Central memory CD8-positive, alpha-beta T cell (primary cell): ENCODE measurements around the gene HCCS.

Experiments
- ATAC-seq: fragments of 150-1000 bp; cut with Tn5 transposase; replicated peaks from 2 replicates; pipeline ENCODE4 v1.10.0; 2022; ENCODE audit warnings: mild to moderate bottlenecking, moderate FRiP score, moderate number of reproducible peaks; ENCODE audit not compliant: poor library complexity, severe bottlenecking; ENCODE audit errors: extremely low read depth
- DNase-seq, 2 donors: peaks; one replicate each; pipeline ENCODE4 v3.0.0; 2021; ENCODE audit warnings: low spot score in 2 of 2
- H3K27ac Mint-ChIP-seq: one replicate; pipeline ENCODE4 v1.8.0; 2022; ENCODE audit warnings: low read depth, mild to moderate bottlenecking, moderate library complexity, mixed read lengths
- H3K27me3 Mint-ChIP-seq: one replicate; pipeline ENCODE4 v1.8.0; 2022; ENCODE audit warnings: mixed read lengths
- H3K36me3 Mint-ChIP-seq: one replicate; pipeline ENCODE4 v1.8.0; 2022; ENCODE audit warnings: mild to moderate bottlenecking, moderate library complexity, mixed read lengths; ENCODE audit not compliant: insufficient read depth
- H3K4me1 Mint-ChIP-seq: one replicate; pipeline ENCODE4 v1.8.0; 2022; ENCODE audit warnings: mixed read lengths
- H3K4me3 Mint-ChIP-seq: one replicate; pipeline ENCODE4 v1.8.0; 2022; ENCODE audit warnings: mild to moderate bottlenecking, moderate library complexity, mixed read lengths
- H3K9me3 Mint-ChIP-seq: one replicate; pipeline ENCODE4 v1.8.0; 2022; ENCODE audit warnings: mixed read lengths

Gene HCCS

DNA sequence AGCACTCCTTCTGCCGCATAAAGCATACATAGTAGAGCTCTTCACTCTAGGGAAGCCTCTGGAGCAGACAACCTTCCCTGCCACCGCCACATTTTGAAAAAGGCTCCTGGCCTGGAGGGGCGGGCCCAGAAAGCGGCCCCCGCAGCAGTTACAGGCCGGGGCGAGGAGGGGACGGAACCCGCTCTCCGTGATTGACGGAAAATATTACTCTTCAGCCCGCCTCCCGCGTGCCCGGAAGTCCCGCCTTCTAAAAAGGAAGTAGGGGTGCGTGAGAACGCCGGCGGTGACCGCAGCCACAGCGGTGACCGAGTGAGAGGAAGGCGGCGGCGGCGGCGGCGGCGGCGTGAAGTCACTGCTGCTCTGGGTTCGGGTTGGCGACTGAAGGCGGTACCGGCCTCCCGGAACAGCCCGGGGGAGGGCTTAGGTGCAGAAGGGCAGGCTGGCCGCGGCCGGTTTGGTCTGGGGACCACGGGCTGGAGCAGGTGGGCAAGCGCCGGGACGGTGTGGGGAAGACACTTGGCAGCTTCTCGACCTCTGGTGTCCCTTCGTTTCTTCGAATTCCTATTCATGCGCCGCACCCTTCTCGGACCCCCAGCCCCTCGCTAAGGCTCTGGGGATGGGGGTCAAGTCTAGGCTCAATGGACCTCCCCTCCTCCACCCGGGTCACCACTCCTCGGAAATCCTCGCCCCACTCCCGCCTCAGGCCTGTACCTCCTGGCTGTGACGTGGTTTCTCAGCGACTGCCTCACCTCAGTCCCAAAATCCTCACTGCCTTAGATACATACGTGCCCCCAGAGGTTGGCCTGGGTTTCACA, at the start of gene HCCS:
TSS of gene HCCS (plus strand) at position 296 of the 815 bp plus-strand sequence. CDS start 729 bp downstream, outside the sequence.
- DNase-seq (peak; percentile 68 to 73), ATAC-seq (peak; percentile 86)
- H3K9me3 Mint-ChIP-seq, result no peaks in the 10 kb centered on the region
- peak within 1 kb of the TSS; percentile 91 for H3K4me3 Mint-ChIP-seq
- H3K27ac Mint-ChIP-seq, result peak within 1 kb of the TSS; percentile 98
- H3K4me1 Mint-ChIP-seq, result peaks cover 28% of the 10 kb centered on the region
- H3K36me3 Mint-ChIP-seq, result peaks cover 13% of the 10 kb centered on the region
- no peaks in the 10 kb centered on the region for H3K27me3 Mint-ChIP-seq

DNA sequence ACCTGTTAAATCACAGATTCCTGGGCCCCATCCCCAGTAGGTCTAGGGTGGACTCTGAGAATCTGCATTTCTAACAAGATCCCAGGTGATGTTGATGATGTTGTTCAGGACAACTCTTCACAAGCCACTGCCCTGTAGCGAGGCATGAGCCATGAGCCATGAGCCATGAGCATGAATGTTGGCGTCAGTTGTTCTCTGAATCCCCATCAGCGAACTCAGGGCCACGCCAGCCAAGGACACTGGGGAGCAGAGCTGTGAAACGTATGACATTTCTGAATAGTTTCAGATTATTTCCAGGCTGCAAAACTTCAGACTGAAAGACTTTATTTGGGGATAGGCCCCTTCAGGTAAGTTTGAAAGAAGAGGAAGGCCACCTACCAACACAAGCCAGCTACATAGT, 46.9 kb upstream of the HCCS start:
- no peaks in the 10 kb centered on the region for H3K4me1 Mint-ChIP-seq
- no peak for DNase-seq
- no peak overlapping the region for H3K4me3 Mint-ChIP-seq
- no peaks in the 10 kb centered on the region for H3K36me3 Mint-ChIP-seq
- H3K27me3 Mint-ChIP-seq, result no peaks in the 10 kb centered on the region
- ATAC-seq, result no peak
- no peaks in the 10 kb centered on the region for H3K9me3 Mint-ChIP-seq
- H3K27ac Mint-ChIP-seq, result no peak overlapping the region

DNA sequence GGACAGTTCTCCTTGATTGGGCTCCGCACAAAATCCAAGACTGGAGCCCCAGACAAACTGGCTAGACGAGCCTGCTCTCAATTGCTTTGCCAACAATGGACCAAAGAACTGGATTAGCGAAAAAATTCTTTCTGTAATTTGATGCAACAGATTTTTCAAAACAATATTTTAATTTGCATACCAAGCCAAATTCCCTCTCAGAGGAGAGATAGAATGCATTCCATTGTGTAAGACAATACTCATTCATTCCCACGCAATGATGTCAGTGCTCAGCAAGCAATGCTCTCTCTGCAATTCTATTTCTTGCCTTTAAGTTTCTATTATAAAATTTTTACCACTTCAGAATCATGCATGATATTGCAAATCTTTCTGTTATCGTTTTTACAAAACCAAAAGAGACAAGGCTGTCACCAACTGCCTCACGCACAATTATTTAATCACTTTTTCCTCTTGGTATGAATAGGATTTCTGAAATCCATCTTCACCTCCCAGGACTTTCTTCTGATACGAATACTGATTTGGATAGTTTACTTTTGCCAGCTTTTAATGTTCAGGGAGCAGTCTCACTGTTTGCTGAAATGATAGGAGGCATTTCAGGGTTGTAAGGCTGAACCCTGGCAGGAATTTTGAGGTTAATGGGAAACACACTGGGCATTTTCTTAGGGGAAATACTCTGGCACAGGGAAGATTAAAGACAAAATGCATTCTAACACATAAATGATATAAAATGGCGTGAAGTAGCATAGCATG, 46.1 kb upstream of the HCCS start:
- Mint-ChIP-seq H3K9me3 (no peaks in the 10 kb centered on the region), H3K36me3 (no peaks in the 10 kb centered on the region), H3K4me3 (no peak overlapping the region), H3K4me1 (no peaks in the 10 kb centered on the region), H3K27me3 (no peaks in the 10 kb centered on the region), H3K27ac (no peak overlapping the region)
- no peak for ATAC-seq
- no peak for DNase-seq

DNA sequence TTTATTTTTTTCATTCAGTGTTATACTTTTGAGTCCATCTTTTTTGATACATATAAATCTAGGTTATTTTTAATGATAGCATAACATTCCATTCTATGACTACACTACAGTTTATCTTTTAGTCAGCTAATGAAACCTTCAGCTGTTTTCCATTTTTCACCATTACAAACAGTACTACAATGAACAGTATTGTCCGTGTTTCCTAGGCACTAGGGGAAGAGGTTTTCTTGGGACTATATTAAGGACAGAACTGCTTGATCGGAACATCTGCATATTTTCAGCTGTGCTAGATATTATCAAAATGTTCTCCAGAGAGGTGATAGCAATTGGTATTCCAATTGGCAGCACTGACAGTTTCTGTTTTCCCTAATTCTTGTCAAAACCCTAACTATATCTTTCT, 44.3 kb upstream of the HCCS start:
- ATAC-seq, result no peak
- no peaks in the 10 kb centered on the region for H3K36me3 Mint-ChIP-seq
- no peaks in the 10 kb centered on the region for H3K4me1 Mint-ChIP-seq
- no peak overlapping the region for H3K27ac Mint-ChIP-seq
- no peaks in the 10 kb centered on the region for H3K27me3 Mint-ChIP-seq
- no peak overlapping the region for H3K4me3 Mint-ChIP-seq
- no peaks in the 10 kb centered on the region for H3K9me3 Mint-ChIP-seq
- DNase-seq, result no peak

DNA sequence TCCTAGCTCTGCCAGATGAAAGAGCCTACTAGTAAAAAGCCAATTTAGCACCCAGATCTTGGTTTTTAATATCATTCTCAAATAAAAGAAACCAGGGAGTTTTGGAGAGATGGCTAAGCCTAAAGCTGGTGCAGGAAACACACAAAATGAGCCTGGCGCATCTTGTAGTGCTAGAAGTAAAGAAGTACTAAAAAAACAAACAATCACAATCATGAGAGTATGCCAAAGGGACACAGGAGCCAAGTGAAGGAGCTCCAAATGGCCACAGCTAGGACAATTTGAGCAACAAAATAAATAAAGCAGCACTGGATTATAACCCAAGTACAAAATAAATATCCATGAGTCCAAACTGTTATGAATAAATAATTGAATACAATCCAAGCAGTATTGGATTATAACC, 37.8 kb upstream of the HCCS start:
- H3K36me3 Mint-ChIP-seq, result no peaks in the 10 kb centered on the region
- no peaks in the 10 kb centered on the region for H3K9me3 Mint-ChIP-seq
- no peak overlapping the region for H3K27ac Mint-ChIP-seq
- H3K4me3 Mint-ChIP-seq, result no peak overlapping the region
- H3K27me3 Mint-ChIP-seq, result no peaks in the 10 kb centered on the region
- ATAC-seq (no peak), DNase-seq (no peak)
- no peaks in the 10 kb centered on the region for H3K4me1 Mint-ChIP-seq

DNA sequence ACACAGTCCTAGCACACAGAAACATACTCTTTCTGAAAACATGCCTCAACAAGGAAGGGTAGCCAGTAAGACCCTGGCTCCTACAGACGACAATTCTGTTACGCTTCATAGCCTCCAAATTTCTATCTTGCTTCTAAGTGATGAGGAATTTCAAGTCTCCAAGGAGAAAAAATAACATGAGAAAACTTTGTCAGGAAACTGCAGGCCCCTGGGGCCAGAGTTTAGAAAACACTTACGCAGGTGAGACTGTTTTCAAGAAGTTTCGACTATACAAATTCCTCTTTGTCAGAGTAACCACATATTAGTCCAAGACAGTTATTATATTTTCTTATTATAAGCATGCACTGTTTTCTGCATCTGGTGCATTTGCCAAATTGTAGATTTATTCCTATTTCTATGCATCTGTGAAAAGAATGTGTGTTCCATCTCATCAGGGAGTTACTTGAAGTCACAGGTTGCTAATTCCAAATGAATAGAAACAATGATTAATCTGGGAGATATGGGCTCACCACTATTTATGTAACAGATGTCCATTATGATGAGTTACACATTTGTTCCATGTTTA, 30.3 kb upstream of the HCCS start:
- DNase-seq (no peak), ATAC-seq (no peak)
- H3K4me3 Mint-ChIP-seq, result no peak overlapping the region
- H3K4me1 Mint-ChIP-seq, result no peaks in the 10 kb centered on the region
- no peaks in the 10 kb centered on the region for H3K36me3 Mint-ChIP-seq
- no peaks in the 10 kb centered on the region for H3K9me3 Mint-ChIP-seq
- H3K27ac Mint-ChIP-seq, result no peak overlapping the region
- no peaks in the 10 kb centered on the region for H3K27me3 Mint-ChIP-seq

DNA sequence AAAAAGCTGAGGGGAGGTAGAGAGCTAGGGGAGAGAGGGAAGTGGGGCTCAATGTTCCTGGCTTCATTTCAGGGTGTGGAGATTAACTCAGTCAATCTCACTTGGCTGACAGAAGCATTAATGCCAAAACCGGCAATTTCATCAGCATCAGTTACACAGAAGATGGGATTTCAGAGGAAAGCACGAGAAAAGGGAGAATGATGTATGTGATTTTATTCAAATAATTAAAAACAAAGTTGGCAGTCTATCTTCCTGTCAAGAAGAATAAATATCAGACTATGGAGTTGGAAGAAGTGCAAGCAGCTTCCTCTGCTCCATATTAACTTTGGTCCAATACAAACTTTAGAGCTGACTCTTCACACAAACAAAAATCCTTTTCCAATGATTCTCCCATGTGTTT, 29.6 kb upstream of the HCCS start:
- Mint-ChIP-seq H3K36me3 (no peaks in the 10 kb centered on the region), H3K9me3 (no peaks in the 10 kb centered on the region), H3K27me3 (no peaks in the 10 kb centered on the region), H3K4me3 (no peak overlapping the region), H3K27ac (no peak overlapping the region), H3K4me1 (no peaks in the 10 kb centered on the region)
- DNase-seq (no peak), ATAC-seq (no peak)

DNA sequence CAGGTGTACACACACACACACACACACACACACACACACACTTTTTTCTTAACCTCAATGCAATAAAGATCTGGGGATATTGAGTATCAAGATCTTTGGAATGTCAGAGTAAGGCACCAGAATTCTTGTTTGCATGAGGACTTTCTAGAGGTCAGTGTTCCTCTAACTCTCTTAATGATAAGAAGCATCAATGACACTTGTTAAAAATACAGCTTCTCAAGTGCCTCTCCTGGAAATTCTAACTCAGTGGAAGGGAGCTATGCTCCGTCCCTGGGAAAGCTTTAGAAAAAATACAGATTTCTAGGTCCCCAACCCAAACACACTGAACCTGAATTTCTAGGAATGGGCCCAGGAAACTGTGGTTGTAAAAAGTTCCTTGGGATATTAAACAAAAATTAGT, 25.8 kb upstream of the HCCS start:
- Mint-ChIP-seq H3K4me3 (no peak overlapping the region), H3K27ac (no peak overlapping the region), H3K36me3 (no peaks in the 10 kb centered on the region), H3K9me3 (peaks cover 6% of the 10 kb centered on the region), H3K27me3 (no peaks in the 10 kb centered on the region), H3K4me1 (no peaks in the 10 kb centered on the region)
- ATAC-seq (no peak), DNase-seq (no peak)

DNA sequence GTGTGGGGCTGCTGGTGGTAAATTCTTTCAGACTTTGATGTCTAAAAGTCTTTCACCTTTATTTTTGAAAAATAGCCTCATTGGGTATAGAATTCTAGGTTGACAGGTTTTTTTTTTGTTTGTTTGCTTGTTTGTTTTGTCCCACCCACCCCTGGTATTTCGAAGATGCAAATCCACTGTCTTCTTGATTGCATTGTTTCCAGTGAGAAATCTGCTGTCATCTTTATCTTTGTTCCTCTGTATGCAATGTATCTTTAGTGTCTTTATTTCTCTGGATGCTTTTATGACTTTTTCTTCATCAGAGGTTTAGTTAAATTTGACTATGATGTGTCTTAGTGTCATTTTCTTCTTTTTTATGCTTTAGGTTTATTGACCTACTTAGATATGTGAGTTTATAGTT, 21.3 kb upstream of the HCCS start:
- DNase-seq, result no peak
- no peaks in the 10 kb centered on the region for H3K27me3 Mint-ChIP-seq

DNA sequence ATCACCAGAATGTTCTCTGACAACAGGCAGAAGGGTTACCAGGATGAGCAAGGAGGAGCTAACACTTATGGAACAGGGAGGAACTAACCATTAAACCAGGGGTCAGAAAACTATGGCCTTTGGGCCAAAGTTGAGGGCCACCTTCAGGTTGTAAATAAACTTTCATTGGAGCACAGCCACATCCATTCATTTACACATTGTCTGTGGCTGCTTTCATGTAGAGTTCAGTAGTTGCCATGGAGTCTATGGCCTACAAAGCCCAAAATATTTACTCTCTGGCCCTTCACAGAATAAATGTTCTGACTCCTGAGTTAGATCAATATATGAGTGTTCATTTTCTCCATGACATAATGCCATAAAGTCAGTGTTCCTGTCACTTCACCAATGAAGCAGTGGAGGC, 13.2 kb upstream of the HCCS start:
- no peak overlapping the region for H3K4me3 Mint-ChIP-seq
- DNase-seq (no peak), ATAC-seq (no peak)
- H3K36me3 Mint-ChIP-seq, result no peaks in the 10 kb centered on the region
- H3K9me3 Mint-ChIP-seq, result no peaks in the 10 kb centered on the region
- H3K27ac Mint-ChIP-seq, result no peak overlapping the region
- no peaks in the 10 kb centered on the region for H3K27me3 Mint-ChIP-seq
- H3K4me1 Mint-ChIP-seq, result no peaks in the 10 kb centered on the region

More for the DNA sequence above, 21.3 kb upstream of the HCCS start:
- H3K36me3 Mint-ChIP-seq, result no peaks in the 10 kb centered on the region
- H3K27ac Mint-ChIP-seq, result no peak overlapping the region
- H3K4me1 Mint-ChIP-seq, result no peaks in the 10 kb centered on the region
- no peak overlapping the region for H3K4me3 Mint-ChIP-seq
- no peak for ATAC-seq
- peaks cover 13% of the 10 kb centered on the region for H3K9me3 Mint-ChIP-seq

DNA sequence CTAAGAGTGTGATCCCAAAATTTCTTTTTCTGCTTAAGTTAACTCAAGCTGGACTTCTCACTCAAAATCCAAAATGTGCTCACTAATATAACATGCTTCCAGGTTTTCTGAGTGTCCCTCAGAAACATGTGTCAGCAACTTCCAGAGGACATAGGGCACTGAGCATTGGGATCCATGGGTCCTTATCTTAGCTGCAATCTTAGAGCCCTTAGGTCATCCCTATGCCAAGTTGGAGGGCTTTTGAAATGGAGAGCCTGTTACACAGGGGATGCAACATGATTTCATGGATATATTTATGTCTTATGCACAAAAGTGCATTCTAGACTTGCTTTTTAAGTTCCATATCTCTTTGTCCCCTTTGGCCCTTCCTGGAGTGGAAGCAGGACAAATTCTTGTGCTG, 11.7 kb upstream of the HCCS start:
- Mint-ChIP-seq H3K4me3 (no peak overlapping the region), H3K9me3 (no peaks in the 10 kb centered on the region), H3K27me3 (no peaks in the 10 kb centered on the region), H3K4me1 (no peaks in the 10 kb centered on the region), H3K27ac (no peak overlapping the region), H3K36me3 (no peaks in the 10 kb centered on the region)
- DNase-seq (no peak), ATAC-seq (no peak)

DNA sequence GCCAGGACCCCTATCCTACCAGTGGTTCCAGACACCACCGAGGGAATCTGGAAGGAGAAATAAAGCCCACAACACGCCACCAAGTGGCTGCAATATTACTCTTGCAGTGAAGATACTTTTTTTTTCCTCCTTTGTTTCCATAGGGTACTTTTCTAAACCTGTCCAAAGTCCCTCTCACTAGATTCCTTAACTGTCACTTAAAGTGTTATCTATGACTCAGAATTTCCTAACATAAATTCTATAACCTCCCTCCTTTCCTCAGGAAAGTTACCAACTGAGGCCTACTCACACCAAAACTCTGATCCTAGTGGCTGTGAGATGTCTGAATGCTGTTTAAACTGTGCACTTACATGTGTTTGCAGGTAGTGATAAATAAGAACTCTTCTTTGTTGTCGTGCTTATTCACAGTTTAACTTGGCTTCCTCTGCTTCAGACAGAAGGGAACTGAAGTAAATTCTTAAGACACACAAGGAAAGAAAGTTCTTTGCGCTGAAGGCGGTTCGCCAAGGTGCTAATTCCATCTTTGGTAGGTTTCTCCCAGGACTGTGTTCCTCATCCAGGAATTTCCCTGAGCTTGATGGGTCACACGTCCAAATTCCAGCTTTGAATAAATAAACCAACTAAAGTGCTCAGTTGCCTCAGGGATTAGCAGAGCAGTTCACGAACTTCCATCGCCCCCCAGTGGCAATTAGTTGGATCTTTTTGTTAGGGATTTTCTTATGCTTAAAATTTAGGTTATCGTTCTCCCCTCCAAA, 10.7 kb upstream of the HCCS start:
- Mint-ChIP-seq H3K9me3 (no peaks in the 10 kb centered on the region), H3K27ac (no peak overlapping the region), H3K27me3 (no peaks in the 10 kb centered on the region), H3K4me3 (no peak overlapping the region), H3K36me3 (no peaks in the 10 kb centered on the region), H3K4me1 (no peaks in the 10 kb centered on the region)
- no peak for DNase-seq
- ATAC-seq, result no peak
